GM12878 (cell line): Measurements from ENCODE around the gene DIDO1. TPM values are rescaled to one million over a fixed set of nuclear protein-coding genes. Genes with fewer than 3 reads are reported as not detected.

Source experiments
- ATF2 ChIP-seq: IDR thresholded peaks from 2 replicates; pipeline ENCODE4 v1.6.1; 2012; ENCODE audit warnings: low read length, inconsistent platforms
- ATF7 ChIP-seq: fragments of 450-650 bp; IDR thresholded peaks from 2 replicates; pipeline ENCODE4 v1.6.1; 2016; ENCODE audit warnings: low read depth, mild to moderate bottlenecking
- BCLAF1 ChIP-seq: fragments of 450-650 bp; IDR thresholded peaks from 2 replicates; pipeline ENCODE4 v1.6.1; 2017; ENCODE audit warnings: antibody characterized with exemption, mild to moderate bottlenecking, moderate library complexity
- CHD4 ChIP-seq: fragments of 200-600 bp; sonication (generic); IDR thresholded peaks from 2 replicates; pipeline ENCODE4 v1.6.1; 2016; ENCODE audit warnings: mild to moderate bottlenecking
- HDAC6 ChIP-seq: fragments of 200-600 bp; sonication (generic); IDR thresholded peaks from one replicate; pipeline ENCODE4 v1.8.0; 2017; ENCODE audit warnings: antibody characterized with exemption; ENCODE audit not compliant: unreplicated experiment
- IRF5 ChIP-seq: fragments of 450-650 bp; IDR thresholded peaks from 2 replicates; pipeline ENCODE4 v1.6.1; 2017; ENCODE audit warnings: borderline replicate concordance
- NFXL1 ChIP-seq: fragments of 450-650 bp; IDR thresholded peaks from 2 replicates; pipeline ENCODE4 v1.6.1; 2017; ENCODE audit warnings: antibody characterized with exemption, mild to moderate bottlenecking, borderline replicate concordance
- NRF1 ChIP-seq: conservative IDR thresholded peaks from 2 replicates; pipeline ENCODE4 v1.6.1; 2011; ENCODE audit warnings: mild to moderate bottlenecking, low read depth, low read length, improper control_type of control experiment
- POLR2A ChIP-seq: IDR thresholded peaks from 2 replicates; pipeline ENCODE4 v1.6.1; 2011; ENCODE audit warnings: low read depth, mild to moderate bottlenecking, low read length
- RELA ChIP-seq: fragments of 450-650 bp; IDR thresholded peaks from 2 replicates; pipeline ENCODE4 v1.8.0; 2014; ENCODE audit warnings: borderline replicate concordance; ENCODE audit not compliant: partially characterized antibody
- SKIL ChIP-seq: fragments of 450-650 bp; IDR thresholded peaks from 2 replicates; pipeline ENCODE4 v1.6.1; 2017; ENCODE audit warnings: mild to moderate bottlenecking, low read depth, inconsistent platforms; ENCODE audit not compliant: poor library complexity, severe bottlenecking
- STAT1 ChIP-seq: fragments of 450-650 bp; conservative IDR thresholded peaks from 2 replicates; pipeline ENCODE4 v1.6.1; 2014; ENCODE audit warnings: antibody characterized with exemption, mild to moderate bottlenecking
- USF2 ChIP-seq: IDR thresholded peaks from 2 replicates; pipeline ENCODE4 v1.6.1; 2011; ENCODE audit warnings: low read depth, low read length, improper control_type of control experiment, borderline replicate concordance
- ZNF24 ChIP-seq: fragments of 450-650 bp; IDR thresholded peaks from 2 replicates; pipeline ENCODE4 v1.6.1; 2017; ENCODE audit warnings: antibody characterized with exemption, mild to moderate bottlenecking
- ZNF274 ChIP-seq: IDR thresholded peaks from one replicate; pipeline ENCODE4 v1.8.0; 2011; ENCODE audit not compliant: insufficient read length, insufficient read depth
- polyA plus RNA-seq, 11 experiments: library from polyadenylated mRNA; depleted of rRNA in 4 of 11; unstranded in 6 of 11; stranded (reverse) in 5 of 11; fragments of >200 nt; fragmentation: Nextera tagmentation in 4 of 11; fragmentation: Illumina TruSeq in 1 of 11; extraction: Ambion mirVana in 4 of 11; extraction: Trizol in 1 of 11; gene quantifications; 1 replicate in 1 of 11; 2 replicates in 10 of 11; pipeline versions ENCODE4 v1.2.1 to v1.2.3, GENCODE V29; 2011 to 2016; ENCODE audit warnings: inconsistent platforms in 2 of 11, missing spikeins in 2 of 11, low read depth in 1 of 11
- total RNA-seq, 4 experiments: library from RNA; depleted of rRNA in 3 of 4; stranded (reverse); fragments of >200 nt in 3 of 4; fragmentation: Illumina TruSeq in 1 of 4; extraction: Trizol in 1 of 4; gene quantifications; 2 replicates each; pipeline versions ENCODE4 v1.2.1 to v1.2.3, GENCODE V29; 2013 to 2021
- TF ChIP-seq, protein P1 (sequence below): fragments of 450-650 bp; IDR thresholded peaks from 2 replicates; pipeline ENCODE4 v1.6.1; 2017; ENCODE audit warnings: mild to moderate bottlenecking, moderate library complexity

Gene DIDO1
- total and polyA plus RNA-seq, 10 of the 15 experiments (the other 5 are each of a cell fraction or from before 2014, with no cell fraction given) = 5.5 to 56.4 (median 38.4) TPM

DNA sequence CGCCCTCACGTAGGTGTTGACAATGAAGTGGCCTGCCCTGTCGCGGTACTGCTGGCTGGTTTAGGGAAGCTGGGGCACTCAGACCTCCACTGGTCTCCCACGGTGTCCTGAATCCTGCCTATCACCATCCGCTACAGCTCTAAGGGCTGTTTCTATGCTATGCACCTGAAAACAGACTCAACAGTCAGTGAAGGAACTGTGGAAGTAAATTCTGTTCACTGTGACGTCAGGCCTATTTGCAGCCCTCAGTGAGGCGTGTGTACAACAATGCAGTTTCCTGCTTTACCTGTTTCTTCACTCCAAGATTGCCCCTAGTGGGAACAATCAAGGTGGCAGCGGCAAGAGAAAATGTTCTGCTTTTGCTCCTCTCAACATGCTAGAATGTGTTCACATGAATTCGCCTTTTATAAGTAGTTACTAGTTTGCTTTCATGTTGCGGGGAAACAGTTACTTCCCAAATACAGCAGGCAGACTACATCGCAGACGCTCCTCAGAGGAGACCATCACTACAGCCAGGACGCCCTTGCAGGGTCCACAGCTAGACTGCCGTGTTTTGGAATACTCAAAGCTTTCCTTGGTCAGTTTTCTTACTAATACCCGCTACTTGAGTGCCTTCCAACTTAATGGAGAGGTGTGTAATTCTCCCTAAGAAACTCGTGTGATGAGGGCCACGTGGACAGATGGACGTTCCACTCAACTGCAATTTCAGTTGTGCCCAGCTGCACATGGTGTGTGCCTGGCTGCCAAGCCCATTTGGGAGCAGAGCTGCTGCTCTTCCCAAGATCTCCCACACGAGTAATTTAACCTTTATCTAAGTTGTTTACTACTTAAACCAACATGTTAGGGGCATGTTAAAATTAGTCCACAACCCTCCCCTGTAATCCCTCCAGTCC is 25.4 kb downstream of the DIDO1 start (continued):
- TF ChIP-seq IRF5 (no peak), BCLAF1 (no peak), ZNF274 (no peak), CHD4 (no peak), ATF2 (peak; percentile 8; the same call in 1 of the 2 replicates), NFXL1 (no peak), HDAC6 (no peak), ZNF24 (no peak), NRF1 (no peak), ATF7 (0 out of 2 replicates have a peak, but pooled peaks have one; percentile 28), POLR2A (peak; percentile 26), SKIL (no peak), RELA (no peak), STAT1 (no peak), USF2 (no peak)
- TF ChIP-seq, protein P1, sequence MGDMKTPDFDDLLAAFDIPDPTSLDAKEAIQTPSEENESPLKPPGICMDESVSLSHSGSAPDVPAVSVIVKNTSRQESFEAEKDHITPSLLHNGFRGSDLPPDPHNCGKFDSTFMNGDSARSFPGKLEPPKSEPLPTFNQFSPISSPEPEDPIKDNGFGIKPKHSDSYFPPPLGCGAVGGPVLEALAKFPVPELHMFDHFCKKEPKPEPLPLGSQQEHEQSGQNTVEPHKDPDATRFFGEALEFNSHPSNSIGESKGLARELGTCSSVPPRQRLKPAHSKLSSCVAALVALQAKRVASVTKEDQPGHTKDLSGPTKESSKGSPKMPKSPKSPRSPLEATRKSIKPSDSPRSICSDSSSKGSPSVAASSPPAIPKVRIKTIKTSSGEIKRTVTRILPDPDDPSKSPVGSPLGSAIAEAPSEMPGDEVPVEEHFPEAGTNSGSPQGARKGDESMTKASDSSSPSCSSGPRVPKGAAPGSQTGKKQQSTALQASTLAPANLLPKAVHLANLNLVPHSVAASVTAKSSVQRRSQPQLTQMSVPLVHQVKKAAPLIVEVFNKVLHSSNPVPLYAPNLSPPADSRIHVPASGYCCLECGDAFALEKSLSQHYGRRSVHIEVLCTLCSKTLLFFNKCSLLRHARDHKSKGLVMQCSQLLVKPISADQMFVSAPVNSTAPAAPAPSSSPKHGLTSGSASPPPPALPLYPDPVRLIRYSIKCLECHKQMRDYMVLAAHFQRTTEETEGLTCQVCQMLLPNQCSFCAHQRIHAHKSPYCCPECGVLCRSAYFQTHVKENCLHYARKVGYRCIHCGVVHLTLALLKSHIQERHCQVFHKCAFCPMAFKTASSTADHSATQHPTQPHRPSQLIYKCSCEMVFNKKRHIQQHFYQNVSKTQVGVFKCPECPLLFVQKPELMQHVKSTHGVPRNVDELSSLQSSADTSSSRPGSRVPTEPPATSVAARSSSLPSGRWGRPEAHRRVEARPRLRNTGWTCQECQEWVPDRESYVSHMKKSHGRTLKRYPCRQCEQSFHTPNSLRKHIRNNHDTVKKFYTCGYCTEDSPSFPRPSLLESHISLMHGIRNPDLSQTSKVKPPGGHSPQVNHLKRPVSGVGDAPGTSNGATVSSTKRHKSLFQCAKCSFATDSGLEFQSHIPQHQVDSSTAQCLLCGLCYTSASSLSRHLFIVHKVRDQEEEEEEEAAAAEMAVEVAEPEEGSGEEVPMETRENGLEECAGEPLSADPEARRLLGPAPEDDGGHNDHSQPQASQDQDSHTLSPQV = no peak
